ENCODE measurements around the gene UFC1.

DNA sequence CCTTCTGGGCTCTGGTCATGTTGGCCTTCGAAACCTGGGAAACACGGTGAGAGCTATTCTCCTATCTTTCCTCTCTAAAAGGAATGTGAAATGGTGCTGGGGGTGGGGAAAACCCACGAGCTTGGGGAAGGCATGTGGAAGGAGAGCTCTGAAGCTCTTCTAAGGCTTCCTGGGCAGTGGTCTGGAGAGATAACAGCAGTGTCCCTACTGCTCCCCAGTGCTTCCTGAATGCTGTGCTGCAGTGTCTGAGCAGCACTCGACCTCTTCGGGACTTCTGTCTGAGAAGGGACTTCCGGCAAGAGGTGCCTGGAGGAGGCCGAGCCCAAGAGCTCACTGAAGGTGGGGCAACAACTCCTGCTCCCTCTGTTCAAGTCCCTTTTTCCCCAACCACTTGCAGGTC is 8.3 kb downstream of the UFC1 start:
- TF ChIP-seq, protein P1, sequence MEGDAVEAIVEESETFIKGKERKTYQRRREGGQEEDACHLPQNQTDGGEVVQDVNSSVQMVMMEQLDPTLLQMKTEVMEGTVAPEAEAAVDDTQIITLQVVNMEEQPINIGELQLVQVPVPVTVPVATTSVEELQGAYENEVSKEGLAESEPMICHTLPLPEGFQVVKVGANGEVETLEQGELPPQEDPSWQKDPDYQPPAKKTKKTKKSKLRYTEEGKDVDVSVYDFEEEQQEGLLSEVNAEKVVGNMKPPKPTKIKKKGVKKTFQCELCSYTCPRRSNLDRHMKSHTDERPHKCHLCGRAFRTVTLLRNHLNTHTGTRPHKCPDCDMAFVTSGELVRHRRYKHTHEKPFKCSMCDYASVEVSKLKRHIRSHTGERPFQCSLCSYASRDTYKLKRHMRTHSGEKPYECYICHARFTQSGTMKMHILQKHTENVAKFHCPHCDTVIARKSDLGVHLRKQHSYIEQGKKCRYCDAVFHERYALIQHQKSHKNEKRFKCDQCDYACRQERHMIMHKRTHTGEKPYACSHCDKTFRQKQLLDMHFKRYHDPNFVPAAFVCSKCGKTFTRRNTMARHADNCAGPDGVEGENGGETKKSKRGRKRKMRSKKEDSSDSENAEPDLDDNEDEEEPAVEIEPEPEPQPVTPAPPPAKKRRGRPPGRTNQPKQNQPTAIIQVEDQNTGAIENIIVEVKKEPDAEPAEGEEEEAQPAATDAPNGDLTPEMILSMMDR (IDR thresholded peaks at IDR 0.05; ENCODE audit: poor library complexity, severe bottlenecking): no peak
- no peak for TF ChIP-seq POLR2AphosphoS5 (IDR thresholded peaks at IDR 0.05)
- no peak for TF ChIP-seq RAD21 (conservative IDR thresholded peaks at IDR 0.05)
- TF ChIP-seq, protein P2, sequence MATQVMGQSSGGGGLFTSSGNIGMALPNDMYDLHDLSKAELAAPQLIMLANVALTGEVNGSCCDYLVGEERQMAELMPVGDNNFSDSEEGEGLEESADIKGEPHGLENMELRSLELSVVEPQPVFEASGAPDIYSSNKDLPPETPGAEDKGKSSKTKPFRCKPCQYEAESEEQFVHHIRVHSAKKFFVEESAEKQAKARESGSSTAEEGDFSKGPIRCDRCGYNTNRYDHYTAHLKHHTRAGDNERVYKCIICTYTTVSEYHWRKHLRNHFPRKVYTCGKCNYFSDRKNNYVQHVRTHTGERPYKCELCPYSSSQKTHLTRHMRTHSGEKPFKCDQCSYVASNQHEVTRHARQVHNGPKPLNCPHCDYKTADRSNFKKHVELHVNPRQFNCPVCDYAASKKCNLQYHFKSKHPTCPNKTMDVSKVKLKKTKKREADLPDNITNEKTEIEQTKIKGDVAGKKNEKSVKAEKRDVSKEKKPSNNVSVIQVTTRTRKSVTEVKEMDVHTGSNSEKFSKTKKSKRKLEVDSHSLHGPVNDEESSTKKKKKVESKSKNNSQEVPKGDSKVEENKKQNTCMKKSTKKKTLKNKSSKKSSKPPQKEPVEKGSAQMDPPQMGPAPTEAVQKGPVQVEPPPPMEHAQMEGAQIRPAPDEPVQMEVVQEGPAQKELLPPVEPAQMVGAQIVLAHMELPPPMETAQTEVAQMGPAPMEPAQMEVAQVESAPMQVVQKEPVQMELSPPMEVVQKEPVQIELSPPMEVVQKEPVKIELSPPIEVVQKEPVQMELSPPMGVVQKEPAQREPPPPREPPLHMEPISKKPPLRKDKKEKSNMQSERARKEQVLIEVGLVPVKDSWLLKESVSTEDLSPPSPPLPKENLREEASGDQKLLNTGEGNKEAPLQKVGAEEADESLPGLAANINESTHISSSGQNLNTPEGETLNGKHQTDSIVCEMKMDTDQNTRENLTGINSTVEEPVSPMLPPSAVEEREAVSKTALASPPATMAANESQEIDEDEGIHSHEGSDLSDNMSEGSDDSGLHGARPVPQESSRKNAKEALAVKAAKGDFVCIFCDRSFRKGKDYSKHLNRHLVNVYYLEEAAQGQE (IDR thresholded peaks at IDR 0.05; ENCODE audit: borderline replicate concordance): no peak
- no peak for TF ChIP-seq SMC3 (conservative IDR thresholded peaks at IDR 0.05; ENCODE audit: poor library complexity)
- no peak for TF ChIP-seq MXI1 (conservative IDR thresholded peaks at IDR 0.05; ENCODE audit: poor library complexity, severe bottlenecking)
- TF ChIP-seq TAF1 (IDR thresholded peaks at IDR 0.05; ENCODE audit: low read depth): no peak
